Nephron progenitor cell (in vitro differentiated cells): ENCODE measurements around the gene LACRT.

Experiments
- DNase-seq: peaks from one replicate; pipeline ENCODE4 v3.0.0; 2021
- H3K27ac Mint-ChIP-seq: 2 replicates; pipeline ENCODE4 v1.8.0; 2021; ENCODE audit warnings: mild to moderate bottlenecking, moderate library complexity, mixed read lengths
- H3K27me3 Mint-ChIP-seq: 2 replicates; pipeline ENCODE4 v1.8.0; 2021; ENCODE audit warnings: mild to moderate bottlenecking, low read depth, mixed read lengths; ENCODE audit not compliant: poor library complexity
- H3K36me3 Mint-ChIP-seq: 2 replicates; pipeline ENCODE4 v1.8.0; 2021; ENCODE audit warnings: low read depth, mixed read lengths
- H3K4me1 Mint-ChIP-seq: 2 replicates; pipeline ENCODE4 v1.8.0; 2021; ENCODE audit warnings: mixed read lengths
- H3K4me3 Mint-ChIP-seq: 2 replicates; pipeline ENCODE4 v1.8.0; 2021; ENCODE audit warnings: mild to moderate bottlenecking, moderate library complexity, mixed read lengths
- H3K9me3 Mint-ChIP-seq: 2 replicates; pipeline ENCODE4 v1.8.0; 2021; ENCODE audit warnings: mild to moderate bottlenecking, moderate library complexity, mixed read lengths
- TF ChIP-seq, protein P1 (sequence below): fragments of 200-600 bp; sonication (generic); IDR thresholded peaks from 2 replicates; pipeline ENCODE4 v1.5.0; 2021; ENCODE audit warnings: antibody characterized with exemption

LACRT gene

DNA sequence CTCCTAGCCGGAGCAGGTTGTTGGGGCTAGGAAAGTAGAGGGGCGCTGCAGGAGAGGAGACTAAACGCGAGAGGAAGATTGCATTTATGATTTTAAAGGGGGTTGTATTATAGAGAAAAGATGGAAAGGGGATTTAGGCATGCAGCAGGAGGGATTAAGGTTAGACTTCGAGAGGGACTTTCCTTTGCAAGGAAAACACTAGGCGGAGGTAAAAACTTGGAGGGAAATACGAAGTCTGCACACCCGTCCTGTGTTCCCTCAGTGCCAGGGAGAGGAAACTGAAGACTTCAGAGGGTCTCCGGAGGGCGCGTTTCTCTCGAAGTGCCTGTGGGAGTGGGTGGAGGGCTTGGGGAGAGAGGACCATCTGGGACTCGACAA lies 45.8 kb downstream of the LACRT start:
- DNase-seq = no peak
- H3K27ac Mint-ChIP-seq = no peak overlapping the region
- peak overlapping the region; percentile 75 for H3K4me3 Mint-ChIP-seq
- H3K36me3 Mint-ChIP-seq = no peaks in the 10 kb centered on the region
- H3K9me3 Mint-ChIP-seq = no peaks in the 10 kb centered on the region
- peaks cover 73% of the 10 kb centered on the region for H3K4me1 Mint-ChIP-seq
- H3K27me3 Mint-ChIP-seq = peaks cover 68% of the 10 kb centered on the region
- TF ChIP-seq, protein P1, sequence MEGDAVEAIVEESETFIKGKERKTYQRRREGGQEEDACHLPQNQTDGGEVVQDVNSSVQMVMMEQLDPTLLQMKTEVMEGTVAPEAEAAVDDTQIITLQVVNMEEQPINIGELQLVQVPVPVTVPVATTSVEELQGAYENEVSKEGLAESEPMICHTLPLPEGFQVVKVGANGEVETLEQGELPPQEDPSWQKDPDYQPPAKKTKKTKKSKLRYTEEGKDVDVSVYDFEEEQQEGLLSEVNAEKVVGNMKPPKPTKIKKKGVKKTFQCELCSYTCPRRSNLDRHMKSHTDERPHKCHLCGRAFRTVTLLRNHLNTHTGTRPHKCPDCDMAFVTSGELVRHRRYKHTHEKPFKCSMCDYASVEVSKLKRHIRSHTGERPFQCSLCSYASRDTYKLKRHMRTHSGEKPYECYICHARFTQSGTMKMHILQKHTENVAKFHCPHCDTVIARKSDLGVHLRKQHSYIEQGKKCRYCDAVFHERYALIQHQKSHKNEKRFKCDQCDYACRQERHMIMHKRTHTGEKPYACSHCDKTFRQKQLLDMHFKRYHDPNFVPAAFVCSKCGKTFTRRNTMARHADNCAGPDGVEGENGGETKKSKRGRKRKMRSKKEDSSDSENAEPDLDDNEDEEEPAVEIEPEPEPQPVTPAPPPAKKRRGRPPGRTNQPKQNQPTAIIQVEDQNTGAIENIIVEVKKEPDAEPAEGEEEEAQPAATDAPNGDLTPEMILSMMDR = no peak

- H3K9me3 Mint-ChIP-seq = no peaks in the 10 kb centered on the region
- H3K27ac Mint-ChIP-seq = no peak within 1 kb of the TSS
- H3K4me1 Mint-ChIP-seq = peaks cover 73% of the 10 kb centered on the region
These were observed 46.4 kb downstream of the LACRT start, which contains the start of gene PPP1R1A for GRCh38 chr12:54588110-54588889. Gene PPP1R1A, minus strand, starts transcription at chr12:54588659. Its CDS starts 171 bp downstream, at chr12:54588488.

GRCh38 chr12:54587315-54587873 lies 47.3 kb downstream of the LACRT start:
- no peaks in the 10 kb centered on the region for H3K9me3 Mint-ChIP-seq
- TF ChIP-seq, protein P1 = no peak
- peak overlapping the region; percentile 75 for H3K4me3 Mint-ChIP-seq
- no peaks in the 10 kb centered on the region for H3K36me3 Mint-ChIP-seq
- no peak for DNase-seq
- H3K27me3 Mint-ChIP-seq = peaks cover 62% of the 10 kb centered on the region
- no peak overlapping the region for H3K27ac Mint-ChIP-seq
- H3K4me1 Mint-ChIP-seq = peaks cover 77% of the 10 kb centered on the region

More at GRCh38 chr12:54588110-54588889, 46.4 kb downstream of the LACRT start, which contains the start of gene PPP1R1A:
- peak; percentile 71 for DNase-seq
- Mint-ChIP-seq H3K27me3 (peaks cover 65% of the 10 kb centered on the region), H3K36me3 (no peaks in the 10 kb centered on the region), H3K4me3 (peak within 1 kb of the TSS; percentile 75)
- TF ChIP-seq, protein P1 = no peak

DNA sequence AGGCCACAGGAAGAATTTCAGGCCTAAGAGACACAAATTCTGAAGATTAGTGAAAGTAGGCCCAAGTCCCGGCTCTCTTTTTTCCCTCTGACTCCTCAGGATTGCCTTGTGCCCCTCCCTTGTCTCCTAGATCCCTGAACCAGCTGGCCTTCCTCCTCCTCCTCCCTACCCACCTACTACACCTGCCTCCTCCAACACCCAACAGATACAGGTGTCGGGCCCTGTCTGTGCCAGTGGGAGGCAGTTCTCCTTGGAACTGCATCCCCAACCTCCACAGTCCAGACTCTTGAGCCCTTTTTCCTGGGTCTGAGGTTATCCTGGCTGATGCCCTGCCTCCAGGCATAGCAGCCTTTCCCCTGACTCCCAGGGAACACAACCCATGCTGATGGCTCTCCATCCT lies 48.1 kb downstream of the LACRT start:
- Mint-ChIP-seq H3K27ac (no peak overlapping the region), H3K4me1 (peaks cover 78% of the 10 kb centered on the region), H3K4me3 (no peak overlapping the region), H3K36me3 (no peaks in the 10 kb centered on the region), H3K27me3 (peaks cover 55% of the 10 kb centered on the region), H3K9me3 (no peaks in the 10 kb centered on the region)
- TF ChIP-seq, protein P1 = no peak
- DNase-seq = no peak

GRCh38 chr12:54585243-54585642 lies 49.5 kb downstream of the LACRT start:
- H3K4me3 Mint-ChIP-seq = no peak overlapping the region
- no peak overlapping the region for H3K27ac Mint-ChIP-seq
- no peak for DNase-seq
- peaks cover 74% of the 10 kb centered on the region for H3K4me1 Mint-ChIP-seq
- no peaks in the 10 kb centered on the region for H3K36me3 Mint-ChIP-seq
- H3K9me3 Mint-ChIP-seq = no peaks in the 10 kb centered on the region
- TF ChIP-seq, protein P1 = no peak
- peaks cover 56% of the 10 kb centered on the region for H3K27me3 Mint-ChIP-seq
